DOHH2 (cell line): Measurements from ENCODE around the gene RAET1G.
"Not testable (repeated sequence)": the region's sequence is repeated elsewhere in the genome, so short reads cannot be mapped to it uniquely, and the experiment has no call there.

Source experiments
- H3F3A ChIP-seq: fragments of 200-600 bp; sonication (generic), shearing (Covaris generic); 2 replicates; pipeline ENCODE4 v1.6.0; 2016; ENCODE audit warnings: antibody characterized with exemption, mild to moderate bottlenecking; ENCODE audit not compliant: control insufficient read depth, insufficient read depth
- H3K27ac ChIP-seq: fragments of 200-600 bp; sonication (generic); 2 replicates; pipeline ENCODE4 v1.5.1; 2014; ENCODE audit warnings: low read depth, mild to moderate bottlenecking, low read length, moderate library complexity
- H3K27me3 ChIP-seq: fragments of 200-600 bp; sonication (generic); 2 replicates; pipeline ENCODE4 v1.6.1; 2014; ENCODE audit warnings: mild to moderate bottlenecking, low read length, mixed read lengths; ENCODE audit not compliant: control insufficient read depth
- H3K36me3 ChIP-seq: fragments of 200-600 bp; sonication (generic); 2 replicates; pipeline ENCODE4 v1.6.1; 2014; ENCODE audit warnings: mild to moderate bottlenecking, low read length, moderate library complexity, mixed read lengths; ENCODE audit not compliant: control insufficient read depth
- H3K4me1 ChIP-seq: fragments of 200-600 bp; sonication (generic); 2 replicates; pipeline ENCODE4 v1.6.1; 2014; ENCODE audit warnings: mild to moderate bottlenecking, low read length, mixed read lengths; ENCODE audit not compliant: control insufficient read depth
- H3K4me2 ChIP-seq: fragments of 200-600 bp; sonication (generic); 2 replicates; pipeline ENCODE4 v1.6.0; 2014; ENCODE audit warnings: mild to moderate bottlenecking, low read length, moderate library complexity
- H3K4me3 ChIP-seq: fragments of 200-600 bp; sonication (generic); 2 replicates; pipeline ENCODE4 v1.5.1; 2014; ENCODE audit warnings: mild to moderate bottlenecking, low read length, mixed read lengths
- H3K79me2 ChIP-seq: fragments of 200-600 bp; sonication (generic); 2 replicates; pipeline ENCODE4 v1.6.1; 2014; ENCODE audit warnings: mild to moderate bottlenecking, low read length, mixed read lengths; ENCODE audit not compliant: control insufficient read depth
- H3K9me2 ChIP-seq: fragments of 200-600 bp; sonication (generic); replicated peaks from 2 replicates; pipeline ENCODE4 v1.6.1; 2014; ENCODE audit warnings: mild to moderate bottlenecking, low read length, mixed read lengths; ENCODE audit not compliant: control insufficient read depth
- H3K9me3 ChIP-seq: fragments of 200-600 bp; sonication (generic); 2 replicates; pipeline ENCODE4 v1.6.1; 2014; ENCODE audit warnings: antibody characterized with exemption, low read length, mixed read lengths; ENCODE audit not compliant: control insufficient read depth, insufficient read depth
- H4K20me1 ChIP-seq: fragments of 200-600 bp; sonication (generic); 2 replicates; pipeline ENCODE4 v1.6.0; 2014; ENCODE audit warnings: low read depth, mild to moderate bottlenecking, antibody characterized with exemption, low read length, moderate library complexity; ENCODE audit not compliant: control insufficient read depth, insufficient read depth
- CTCF ChIP-seq: fragments of 200-600 bp; sonication (generic); IDR thresholded peaks from one replicate; pipeline ENCODE4 v1.5.1; 2014; ENCODE audit warnings: antibody characterized with exemption, mild to moderate bottlenecking, low read depth, low read length; ENCODE audit not compliant: poor library complexity, severe bottlenecking
- EZH2phosphoT487 ChIP-seq: fragments of 200-600 bp; sonication (generic); IDR thresholded peaks from 2 replicates; pipeline ENCODE4 v1.6.1; 2017; ENCODE audit warnings: borderline replicate concordance, mild to moderate bottlenecking, antibody characterized with exemption, low read length, moderate library complexity, mixed read lengths

RAET1G gene

GRCh38 chr6:149913085-149913484 is 9.8 kb downstream of the RAET1G start:
- H3F3A ChIP-seq, result no peaks in the 10 kb centered on the region
- no peaks in the 10 kb centered on the region for H3K9me2 ChIP-seq
- H3K4me2 ChIP-seq, result no peak overlapping the region
- H3K9me3 ChIP-seq, result peaks cover 13% of the 10 kb centered on the region
- no peak overlapping the region for H3K27ac ChIP-seq
- H3K27me3 ChIP-seq, result peaks cover 14% of the 10 kb centered on the region
- TF ChIP-seq EZH2phosphoT487 (no peak), CTCF (no peak)
- H4K20me1 ChIP-seq, result no peaks in the 10 kb centered on the region
- H3K79me2 ChIP-seq, result no peaks in the 10 kb centered on the region
- H3K4me3 ChIP-seq, result no peak overlapping the region
- H3K36me3 ChIP-seq, result no peaks in the 10 kb centered on the region
- H3K4me1 ChIP-seq, result no peaks in the 10 kb centered on the region

- H3K79me2 ChIP-seq, H3K4me2 ChIP-seq, H4K20me1 ChIP-seq, H3F3A ChIP-seq, H3K4me3 ChIP-seq, H3K27ac ChIP-seq, H3K4me1 ChIP-seq, H3K36me3 ChIP-seq, H3K9me2 ChIP-seq: not testable (repeated sequence)
- Histone ChIP-seq H3K9me3 (peaks cover 16% of the 10 kb centered on the region), H3K27me3 (peaks cover 14% of the 10 kb centered on the region)
These were observed 10.2 kb downstream of the RAET1G start for GRCh38 chr6:149912680-149913079.

GRCh38 chr6:149910721-149911151 is 12.2 kb downstream of the RAET1G start:
- Histone ChIP-seq H3K9me3 (peaks cover 16% of the 10 kb centered on the region), H3K4me3 (no peak overlapping the region), H3K79me2 (no peaks in the 10 kb centered on the region), H3K36me3 (no peaks in the 10 kb centered on the region), H3K4me1 (no peaks in the 10 kb centered on the region), H3K9me2 (no peaks in the 10 kb centered on the region), H3K27ac (no peak overlapping the region), H4K20me1 (no peaks in the 10 kb centered on the region), H3K27me3 (peaks cover 14% of the 10 kb centered on the region), H3K4me2 (no peak overlapping the region), H3F3A (no peaks in the 10 kb centered on the region)
- TF ChIP-seq CTCF (no peak), EZH2phosphoT487 (no peak)

GRCh38 chr6:149909701-149910470 is 13.0 kb downstream of the RAET1G start:
- H3F3A ChIP-seq, result no peaks in the 10 kb centered on the region
- H3K27me3 ChIP-seq, result peaks cover 14% of the 10 kb centered on the region
- H4K20me1 ChIP-seq, result no peaks in the 10 kb centered on the region
- TF ChIP-seq EZH2phosphoT487, result no peak
- TF ChIP-seq CTCF, result no peak
- H3K9me2 ChIP-seq, result no peaks in the 10 kb centered on the region
- H3K36me3 ChIP-seq, result no peaks in the 10 kb centered on the region
- peaks cover 16% of the 10 kb centered on the region for H3K9me3 ChIP-seq
- no peaks in the 10 kb centered on the region for H3K79me2 ChIP-seq
- no peaks in the 10 kb centered on the region for H3K4me1 ChIP-seq
- no peak overlapping the region for H3K27ac ChIP-seq
- no peak overlapping the region for H3K4me3 ChIP-seq
- no peak overlapping the region for H3K4me2 ChIP-seq

GRCh38 chr6:149908480-149908879 is 14.4 kb downstream of the RAET1G start:
- H3K27ac ChIP-seq, H3K36me3 ChIP-seq, H3K9me2 ChIP-seq, H4K20me1 ChIP-seq, H3K4me3 ChIP-seq, H3K4me2 ChIP-seq, H3K4me1 ChIP-seq, H3K27me3 ChIP-seq, H3F3A ChIP-seq, H3K79me2 ChIP-seq: not testable (repeated sequence)
- peaks cover 16% of the 10 kb centered on the region for H3K9me3 ChIP-seq
